IPS-NIHi11 (cell line): ENCODE results near the gene FAM117A.

Source experiments
- DNase-seq: peaks from one replicate; pipeline ENCODE4 v3.0.0; 2012; ENCODE audit warnings: mixed read lengths, low spot score

FAM117A gene

DNA sequence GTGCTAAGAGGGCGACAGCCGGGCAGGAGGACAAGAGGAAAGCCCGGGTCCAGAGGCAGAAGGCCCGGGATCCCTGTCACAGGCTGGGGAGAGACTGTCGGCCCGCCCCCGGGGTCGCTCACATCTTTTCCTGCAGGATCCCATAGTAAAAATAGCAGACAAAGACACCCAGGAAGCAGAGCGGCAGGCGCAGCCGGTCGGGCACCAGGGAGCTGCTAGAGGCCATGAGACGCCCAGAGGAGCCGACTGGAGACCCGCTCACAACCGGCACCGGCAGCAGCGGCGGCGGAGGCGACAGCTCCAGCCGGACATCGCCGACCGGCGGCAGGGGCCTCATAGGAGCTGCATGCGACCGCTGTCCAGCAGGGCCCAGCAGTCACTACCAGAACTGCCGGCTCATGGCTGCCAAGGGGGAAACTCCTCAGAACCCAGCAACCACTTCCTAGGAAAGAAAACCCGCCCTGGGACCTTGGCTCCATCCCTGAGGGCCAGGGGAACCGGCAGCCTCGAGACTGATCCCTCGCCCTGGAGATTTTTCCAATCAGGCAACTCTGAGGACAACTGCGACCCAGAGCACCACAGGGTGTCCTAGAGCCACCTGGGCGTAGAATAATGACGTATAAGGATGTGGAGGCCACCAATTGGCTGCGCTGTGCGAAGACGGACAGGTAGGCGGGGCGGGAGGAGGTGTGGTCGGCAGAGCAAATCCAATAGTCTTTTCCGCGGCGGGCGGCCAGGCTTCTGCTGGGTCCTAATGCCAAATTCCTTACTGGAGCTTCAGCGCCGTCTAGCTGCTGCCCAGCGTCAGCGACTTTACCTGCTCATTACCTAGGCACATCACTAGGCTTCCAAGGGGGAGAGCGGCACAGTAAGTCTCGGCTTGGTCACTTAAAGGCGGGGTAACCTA lies 56.1 kb downstream of the FAM117A start, which contains the start of gene SLC35B1:
TSS of gene SLC35B1 (minus strand) at position 357 of the 907 bp plus-strand sequence. CDS start at position 226, 131 bp downstream.
- peak; percentile 99 for DNase-seq

DNA sequence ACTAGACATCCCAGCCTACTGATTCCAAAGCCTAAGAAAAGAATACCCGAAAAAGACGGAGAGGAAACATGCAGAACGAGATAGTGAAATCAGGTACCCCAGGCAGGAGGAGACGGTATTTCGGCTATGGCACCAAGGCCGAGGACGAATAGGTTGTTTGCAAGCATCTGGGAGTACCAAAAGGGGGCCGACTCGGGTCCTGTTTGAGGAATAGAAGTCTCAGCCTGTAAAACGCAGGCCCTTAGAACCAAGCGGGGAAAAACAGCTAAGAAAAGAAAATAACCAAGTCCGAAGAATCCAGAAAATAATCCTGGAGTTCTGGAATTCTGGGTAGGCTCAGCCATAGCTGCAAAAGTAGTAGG lies 56.7 kb downstream of the FAM117A start:
- DNase-seq = no peak

DNA sequence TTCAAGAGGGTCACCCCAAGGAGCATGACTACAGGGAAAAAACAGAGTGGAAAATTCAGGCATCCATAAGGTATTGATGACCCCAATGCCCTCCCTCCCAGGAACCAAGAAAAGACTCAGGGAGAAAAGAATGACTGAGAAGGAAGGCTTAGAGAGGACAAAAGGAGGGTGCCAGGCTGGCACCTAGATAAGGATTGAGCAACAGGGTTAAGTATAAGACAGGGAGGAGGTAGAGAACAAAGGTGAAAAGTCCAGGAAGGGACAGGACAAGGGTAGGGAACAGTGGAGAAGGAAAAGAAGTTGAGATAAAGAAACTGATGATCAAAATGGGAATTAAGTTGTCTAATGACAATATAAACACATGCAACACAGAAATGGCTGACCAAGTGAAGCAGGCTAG lies 58.7 kb downstream of the FAM117A start:
- no peak for DNase-seq

DNA sequence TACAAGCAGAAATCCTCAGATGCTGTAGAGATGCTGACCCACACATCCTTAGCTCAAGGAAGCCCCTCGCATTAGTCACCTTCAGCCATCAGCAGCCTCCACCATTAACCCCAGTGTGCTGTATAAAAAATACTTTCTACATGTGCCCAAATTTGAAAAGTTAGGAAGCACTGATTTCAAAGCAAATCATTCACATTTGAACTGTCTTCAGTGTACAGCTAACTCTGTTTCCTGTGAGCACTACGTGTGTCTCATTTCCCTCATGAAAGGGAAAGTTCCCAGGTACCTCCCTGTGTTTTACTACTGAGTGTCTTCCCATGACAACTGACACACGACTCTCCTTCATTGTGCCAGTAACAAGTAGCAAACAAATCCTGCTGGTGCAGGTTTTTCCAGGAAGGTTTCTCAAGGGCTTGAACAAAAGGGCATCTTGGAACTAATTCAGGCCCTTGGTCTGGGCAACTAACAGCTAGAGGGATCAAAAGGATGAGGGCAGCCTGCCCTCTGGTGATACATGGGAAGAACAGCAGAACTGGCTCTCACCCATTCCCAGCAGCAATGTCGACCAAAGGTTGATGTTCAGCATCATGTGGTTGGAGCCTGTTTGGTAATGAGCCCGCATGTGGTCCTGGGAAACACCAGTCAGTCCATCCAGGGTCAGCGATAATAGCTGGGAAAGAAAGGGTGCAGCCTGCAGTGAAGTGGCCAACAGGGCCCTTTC lies 60.2 kb downstream of the FAM117A start:
- DNase-seq = peak; percentile 26

DNA sequence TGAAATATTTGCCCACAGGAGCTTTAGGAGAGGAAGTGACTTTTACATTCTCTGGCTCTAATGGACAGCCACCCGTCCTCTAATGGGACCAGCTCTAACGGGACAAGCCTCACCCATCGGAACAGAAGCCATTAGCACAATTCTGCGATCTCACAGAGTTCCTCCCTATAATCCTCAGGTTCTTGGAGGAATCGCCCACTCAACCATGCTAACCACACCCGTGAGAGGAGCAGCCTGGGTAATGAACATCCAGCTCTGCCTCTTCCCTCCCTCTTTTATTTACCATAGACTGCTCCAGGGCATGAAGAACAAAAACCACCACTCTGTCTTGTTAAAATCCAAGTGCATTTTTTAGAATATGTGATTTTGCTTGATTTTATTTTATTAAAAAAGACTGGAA lies 63.0 kb downstream of the FAM117A start:
- no peak for DNase-seq

DNA sequence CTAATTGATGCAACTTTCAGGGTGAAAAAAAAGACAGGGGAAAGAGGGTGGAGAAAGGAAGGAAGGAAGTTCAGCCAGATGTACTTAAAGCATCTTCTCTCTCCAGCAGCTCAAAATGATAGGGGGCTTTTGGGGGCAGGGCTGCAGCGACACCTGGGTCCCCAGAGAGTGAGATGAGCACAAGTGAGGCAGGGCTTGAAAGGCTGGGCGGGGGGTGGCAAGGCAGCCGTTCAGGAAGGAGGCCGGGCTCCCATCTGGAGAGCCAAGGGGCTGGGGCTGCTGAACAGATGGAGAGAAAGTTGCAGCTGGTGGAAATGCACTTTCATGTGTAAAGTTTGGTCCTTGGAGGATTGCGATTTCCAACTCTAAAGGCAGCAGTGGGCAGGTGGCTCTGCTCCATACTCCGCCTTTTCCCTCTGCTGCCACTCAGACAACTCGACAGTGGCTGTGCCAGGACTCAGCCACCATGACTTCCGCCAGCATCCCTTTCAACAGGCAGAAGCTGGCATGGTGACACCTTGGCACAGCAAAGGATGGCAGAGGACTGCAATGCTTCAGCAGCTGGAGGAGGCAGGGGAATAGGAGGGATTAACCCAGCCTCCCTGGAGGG lies 63.9 kb downstream of the FAM117A start:
- no peak for DNase-seq

DNA sequence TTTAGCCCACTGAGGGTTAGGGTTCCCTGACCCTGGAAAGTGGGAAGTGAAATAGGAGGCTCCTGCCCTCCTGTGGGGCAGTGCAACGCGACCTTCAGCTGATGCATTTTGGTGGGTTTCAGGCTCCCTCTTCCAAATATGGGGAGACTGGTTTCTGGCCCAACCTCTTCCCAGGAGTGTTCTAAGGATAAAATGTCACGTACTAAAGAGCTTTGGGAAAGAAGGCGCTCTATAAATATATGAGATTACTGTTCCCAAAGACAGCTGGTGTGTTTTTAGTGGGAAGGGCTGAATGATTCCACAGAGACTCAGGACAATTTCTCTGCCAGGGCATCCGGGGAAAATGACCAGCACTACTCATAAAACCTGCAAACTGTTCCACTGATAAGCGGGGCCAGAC lies 65.9 kb downstream of the FAM117A start:
- DNase-seq = no peak

DNA sequence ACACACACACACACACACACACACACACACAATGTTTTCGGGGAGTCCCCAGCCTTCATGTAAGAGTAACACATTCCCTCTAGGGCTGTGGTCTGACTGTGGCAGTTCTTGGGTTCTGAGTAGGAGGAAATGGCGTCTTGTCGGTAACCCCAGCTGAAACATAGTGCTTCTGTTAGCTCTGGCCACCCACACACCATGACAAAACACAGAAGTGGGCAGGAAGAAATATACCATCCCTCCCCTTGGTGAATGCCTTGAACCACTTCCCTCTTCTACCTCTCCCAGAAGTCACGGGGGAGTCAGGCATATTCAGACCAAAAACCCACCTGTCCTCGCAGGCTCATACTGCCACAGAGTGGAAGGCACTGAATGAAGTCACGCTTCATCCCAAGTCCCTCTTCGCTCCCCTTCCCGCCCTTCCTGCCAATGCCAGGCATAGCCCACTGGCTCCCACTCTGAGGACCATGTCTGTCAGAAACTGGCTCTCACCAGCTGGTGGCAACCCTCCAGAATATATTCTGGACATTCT lies 67.6 kb downstream of the FAM117A start:
- DNase-seq = no peak

DNA sequence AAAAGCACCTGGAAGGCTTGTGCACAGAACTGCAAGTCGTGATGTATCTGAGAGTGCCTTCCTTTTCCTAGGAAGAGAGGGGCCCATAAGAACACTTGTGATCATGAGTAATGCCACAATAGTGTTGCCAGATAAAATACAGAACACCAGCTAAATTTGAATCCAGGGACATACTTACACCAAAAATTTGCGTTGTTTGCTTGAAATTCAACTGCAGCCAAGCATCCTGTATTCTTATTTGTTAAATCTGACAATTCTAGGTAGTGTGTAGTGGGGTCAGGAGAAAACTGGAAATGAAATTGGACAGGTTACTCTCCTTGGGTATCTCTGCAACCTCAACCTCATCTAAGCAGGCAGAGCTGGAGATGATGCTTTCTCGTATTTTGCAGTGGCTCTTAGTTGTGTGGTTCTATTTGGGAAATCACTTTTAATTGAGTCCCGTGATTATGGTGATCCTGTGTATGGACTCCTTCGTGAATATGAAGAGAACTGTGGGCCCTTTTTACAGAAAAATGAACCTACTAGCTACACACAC lies 68.2 kb downstream of the FAM117A start:
- no peak for DNase-seq

DNA sequence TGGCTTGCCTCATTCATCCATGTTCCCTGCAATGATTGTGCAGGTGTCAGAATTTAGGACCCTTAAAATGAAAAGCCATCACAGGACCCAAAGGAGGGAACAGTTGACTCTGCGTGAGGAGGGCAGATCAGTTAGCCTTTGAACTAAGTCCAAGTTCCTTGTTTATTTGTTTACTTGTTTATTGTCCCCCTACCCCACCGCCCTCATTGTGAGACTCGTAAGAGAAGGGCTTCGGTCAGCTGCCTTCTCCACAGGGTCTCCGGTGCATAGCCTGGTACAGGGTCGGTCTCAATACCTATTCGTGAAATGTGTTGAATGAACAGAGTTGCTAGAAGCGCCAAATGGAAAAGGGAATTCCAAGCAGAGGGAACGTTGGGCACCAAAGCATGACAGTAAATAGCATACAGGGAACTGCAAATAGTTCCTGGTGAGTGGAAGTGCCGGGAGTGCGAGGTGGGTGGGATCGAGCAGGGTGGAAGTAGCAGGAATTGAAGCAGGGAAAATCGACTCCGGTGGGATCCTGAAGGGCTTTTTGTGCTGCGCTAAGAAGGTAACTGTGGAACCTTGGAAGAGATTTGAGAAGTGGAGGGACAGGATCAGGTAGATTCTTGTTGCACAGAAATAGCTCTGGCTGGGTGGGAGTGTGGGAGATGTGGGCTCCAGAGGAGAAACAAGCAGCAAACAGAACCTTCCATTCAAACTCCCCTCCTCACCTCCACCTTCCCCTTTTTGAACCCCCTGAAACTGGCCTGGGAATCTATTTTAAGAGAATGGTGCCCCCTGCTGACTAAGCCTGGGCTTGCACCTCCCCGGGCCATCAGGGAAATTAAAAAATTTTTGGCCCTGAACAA lies 68.9 kb downstream of the FAM117A start:
- DNase-seq = peak; percentile 67

DNA sequence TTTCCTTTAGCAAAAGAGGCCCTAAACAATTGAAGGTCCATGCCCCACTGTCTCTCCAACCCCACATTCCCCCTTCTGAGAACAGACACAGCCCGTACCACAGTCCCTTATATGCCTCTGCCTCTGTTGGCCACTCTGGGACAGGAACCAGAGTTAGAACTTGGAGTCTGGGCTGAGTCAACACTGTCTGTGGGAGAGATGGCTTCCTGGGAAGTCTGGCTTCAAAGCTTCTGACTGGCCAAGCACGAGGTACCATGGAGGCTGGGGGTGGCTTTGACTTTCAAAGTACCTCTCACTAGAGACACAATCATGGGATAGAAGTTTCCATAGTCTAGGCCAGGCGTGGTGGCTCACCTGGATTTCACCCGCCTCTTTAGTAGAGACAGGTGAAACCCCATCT lies 71.2 kb downstream of the FAM117A start:
- no peak for DNase-seq

DNA sequence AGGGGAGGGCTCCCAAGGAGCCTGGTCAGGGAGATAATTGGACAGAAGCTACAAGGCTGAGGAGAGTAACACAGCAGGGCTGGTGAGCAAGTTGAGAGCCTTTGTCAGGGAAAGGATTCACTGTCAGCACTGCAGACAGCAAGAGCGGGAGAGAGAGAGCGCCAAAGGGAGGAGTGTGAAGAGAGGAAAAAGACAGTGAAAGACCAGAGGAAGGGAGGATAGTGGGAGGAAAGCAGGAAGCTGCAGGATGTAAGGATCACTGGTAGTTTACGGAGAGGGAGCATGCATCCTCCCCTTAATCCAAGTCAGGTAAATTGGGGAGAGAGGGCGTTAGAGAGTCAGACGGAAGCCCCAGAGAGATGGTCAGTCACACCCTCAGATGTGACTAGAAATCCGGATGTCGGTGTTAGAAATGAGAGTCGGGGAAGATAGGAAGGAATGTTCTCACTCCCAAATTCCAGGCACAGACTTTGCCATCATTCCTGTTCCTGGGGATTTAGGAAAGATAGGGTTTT lies 72.2 kb downstream of the FAM117A start:
- peak; percentile 39 for DNase-seq

DNA sequence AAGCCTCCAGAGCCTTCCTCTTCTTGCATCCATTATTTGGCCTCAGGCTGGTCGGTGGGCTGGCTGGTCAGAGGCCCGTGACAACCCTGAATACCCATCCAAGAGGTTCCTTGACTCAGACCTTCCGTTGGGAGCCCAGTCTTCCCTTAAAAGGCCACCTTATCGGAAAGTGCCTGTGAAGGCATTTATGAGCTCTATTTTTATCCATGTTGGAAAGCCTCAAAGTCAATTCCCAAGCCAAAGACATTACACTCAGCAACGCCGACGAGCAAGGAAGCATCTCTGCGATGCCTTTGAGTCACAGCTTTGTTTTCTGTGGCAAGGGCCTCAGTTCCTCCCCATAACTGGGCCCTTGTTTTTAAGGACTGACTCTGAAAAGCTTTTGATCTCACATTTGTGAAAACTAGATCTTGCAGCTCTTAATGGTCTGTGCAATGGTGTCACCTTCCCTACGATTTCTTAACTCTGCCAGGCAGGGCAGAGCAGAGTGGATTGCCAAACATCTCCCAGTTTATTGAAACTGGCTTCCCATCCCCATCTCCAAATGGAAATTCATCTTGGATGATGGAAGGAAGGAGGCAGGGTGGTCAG lies 72.8 kb downstream of the FAM117A start:
- DNase-seq = no peak

DNA sequence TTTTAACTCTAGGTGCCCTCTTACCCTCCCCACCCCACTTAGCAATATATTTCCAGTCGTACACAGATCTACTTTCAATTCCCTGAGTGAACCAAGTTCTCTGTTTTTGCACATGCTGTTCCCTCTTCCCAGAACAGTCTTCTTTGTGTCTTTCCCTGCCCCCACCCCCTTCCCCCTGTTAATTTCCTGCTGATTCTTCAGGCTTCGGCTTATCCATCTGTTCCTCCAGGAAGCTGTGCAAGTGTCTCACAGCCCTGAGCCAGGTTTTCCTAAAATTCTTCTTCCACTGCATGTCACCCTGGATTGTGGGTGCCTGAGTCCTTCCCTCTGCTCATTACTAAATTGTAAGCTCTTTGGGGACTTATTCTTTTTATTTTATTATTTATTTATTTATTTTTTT lies 73.7 kb downstream of the FAM117A start:
- DNase-seq = no peak

DNA sequence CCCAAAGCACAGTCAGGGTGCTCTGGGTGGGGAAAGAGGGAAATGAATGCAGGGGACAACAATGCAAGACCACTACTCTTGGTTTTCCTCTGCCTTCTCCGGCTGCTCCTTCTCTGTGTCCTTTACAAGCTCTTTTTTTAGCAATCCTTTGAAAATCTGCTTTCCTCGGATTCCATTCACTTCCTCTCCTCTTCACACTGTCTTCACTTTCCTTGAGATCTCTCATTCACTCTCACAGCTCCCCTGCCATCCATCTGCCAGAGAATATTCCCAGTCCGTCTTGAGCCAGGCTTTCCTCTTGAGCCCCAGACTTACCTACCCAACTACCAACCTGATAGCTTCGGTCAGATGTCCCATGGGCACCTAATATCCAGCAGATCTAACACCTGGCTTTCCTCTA lies 75.1 kb downstream of the FAM117A start:
- DNase-seq = no peak

DNA sequence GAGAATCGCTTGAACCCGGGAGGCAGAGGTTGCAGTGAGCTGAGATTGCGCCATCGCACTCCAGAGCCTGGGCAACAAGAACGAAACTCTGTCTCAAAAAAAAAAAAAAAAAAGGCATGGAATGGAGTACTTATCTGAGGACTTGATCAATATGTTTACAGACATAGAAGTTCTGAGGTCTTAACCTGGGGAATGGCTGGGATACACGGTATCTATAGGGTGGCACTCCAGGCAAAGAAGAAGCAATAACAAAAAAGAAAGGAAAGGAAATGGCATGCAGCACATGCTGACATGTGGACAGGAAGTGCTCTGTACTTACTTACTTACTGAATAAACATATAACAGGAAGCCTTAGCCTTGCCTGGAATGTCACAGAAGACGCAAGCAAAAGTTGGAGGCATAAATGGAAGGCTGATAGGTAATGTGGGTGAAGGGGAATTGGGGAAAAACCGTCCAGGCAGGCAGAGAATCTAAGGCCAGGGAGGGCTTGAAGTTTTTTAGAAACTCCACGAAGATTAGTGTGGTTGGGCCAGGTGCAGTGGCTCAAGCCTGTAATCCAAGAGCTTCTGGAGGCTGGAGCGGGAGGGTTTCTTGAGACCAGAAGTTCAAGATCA lies 75.9 kb downstream of the FAM117A start:
- DNase-seq = no peak

DNA sequence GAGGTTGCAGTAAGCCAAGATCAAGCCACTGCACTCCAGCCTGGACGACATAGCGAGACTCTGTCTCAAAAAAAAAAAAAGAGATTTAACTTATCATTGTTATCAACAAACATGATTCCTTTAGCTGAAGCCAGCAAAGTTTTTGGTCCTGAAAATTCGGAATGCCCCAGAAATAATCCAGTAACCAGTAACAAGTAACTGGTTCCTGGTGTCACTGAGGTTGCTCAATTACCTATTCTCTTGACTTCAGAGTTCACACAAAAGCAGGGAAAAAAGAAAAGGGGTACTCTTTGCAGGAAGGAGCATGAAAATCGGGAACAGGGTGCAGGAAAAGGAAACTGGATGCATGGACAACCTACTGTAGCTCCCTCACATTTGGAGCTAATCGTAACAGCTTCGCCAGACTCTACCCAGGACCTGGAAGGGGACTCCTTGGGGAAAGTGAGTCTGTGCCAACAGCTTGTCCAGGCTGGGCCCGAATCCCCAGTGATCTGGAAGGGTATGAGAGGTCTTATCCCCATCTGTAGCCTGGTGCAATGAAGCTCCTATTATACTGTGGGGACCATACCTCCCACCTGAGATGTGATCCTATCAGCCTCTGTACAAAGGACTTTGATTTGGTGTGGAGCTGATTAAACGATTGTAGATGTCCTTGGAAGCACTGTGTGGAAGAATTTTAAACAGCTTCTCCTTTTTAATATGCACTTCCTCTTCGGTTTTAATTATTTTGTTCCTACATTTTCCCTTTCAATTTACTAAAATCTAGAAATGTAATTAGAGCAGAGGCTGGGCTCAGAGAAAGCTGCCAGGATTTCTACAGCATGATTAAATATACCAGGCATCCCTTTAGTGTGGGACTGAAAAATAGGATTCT lies 82.6 kb downstream of the FAM117A start:
- no peak for DNase-seq

DNA sequence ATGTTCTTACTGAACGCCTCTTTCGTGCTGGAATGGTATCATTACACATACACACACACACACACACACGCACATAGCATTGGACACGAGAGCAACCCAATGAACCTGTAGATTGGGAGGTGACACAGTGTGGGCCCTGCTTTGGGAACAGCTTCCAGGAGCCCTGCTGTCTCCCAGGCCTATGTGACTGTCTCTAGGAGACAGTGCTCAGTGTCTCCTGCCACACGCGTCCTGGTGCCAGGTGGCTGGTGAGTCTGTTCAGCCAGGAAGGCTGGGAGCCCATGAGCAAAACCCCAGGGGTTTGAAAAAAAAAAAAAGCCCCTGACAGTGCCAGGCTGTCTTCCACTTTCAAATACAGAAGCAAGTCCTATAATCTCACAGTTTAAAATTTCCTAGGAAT lies 83.6 kb downstream of the FAM117A start:
- DNase-seq = no peak
